HG02759 (cell line): ENCODE data around the gene PTPRN2.
"Not testable (repeated sequence)": the region's sequence is repeated elsewhere in the genome, so short reads cannot be mapped to it uniquely, and the experiment has no call there.

ENCODE experiments used
- ATAC-seq: cut with Tn5 transposase; IDR thresholded peaks from one replicate; pipeline ENCODE4 v1.9.1; 2021; ENCODE audit warnings: mild to moderate bottlenecking, moderate library complexity; ENCODE audit not compliant: unreplicated experiment

Gene PTPRN2

GRCh38 chr7:158165711-158166110, 421.9 kb downstream of the PTPRN2 start:
- no peak for ATAC-seq

DNA sequence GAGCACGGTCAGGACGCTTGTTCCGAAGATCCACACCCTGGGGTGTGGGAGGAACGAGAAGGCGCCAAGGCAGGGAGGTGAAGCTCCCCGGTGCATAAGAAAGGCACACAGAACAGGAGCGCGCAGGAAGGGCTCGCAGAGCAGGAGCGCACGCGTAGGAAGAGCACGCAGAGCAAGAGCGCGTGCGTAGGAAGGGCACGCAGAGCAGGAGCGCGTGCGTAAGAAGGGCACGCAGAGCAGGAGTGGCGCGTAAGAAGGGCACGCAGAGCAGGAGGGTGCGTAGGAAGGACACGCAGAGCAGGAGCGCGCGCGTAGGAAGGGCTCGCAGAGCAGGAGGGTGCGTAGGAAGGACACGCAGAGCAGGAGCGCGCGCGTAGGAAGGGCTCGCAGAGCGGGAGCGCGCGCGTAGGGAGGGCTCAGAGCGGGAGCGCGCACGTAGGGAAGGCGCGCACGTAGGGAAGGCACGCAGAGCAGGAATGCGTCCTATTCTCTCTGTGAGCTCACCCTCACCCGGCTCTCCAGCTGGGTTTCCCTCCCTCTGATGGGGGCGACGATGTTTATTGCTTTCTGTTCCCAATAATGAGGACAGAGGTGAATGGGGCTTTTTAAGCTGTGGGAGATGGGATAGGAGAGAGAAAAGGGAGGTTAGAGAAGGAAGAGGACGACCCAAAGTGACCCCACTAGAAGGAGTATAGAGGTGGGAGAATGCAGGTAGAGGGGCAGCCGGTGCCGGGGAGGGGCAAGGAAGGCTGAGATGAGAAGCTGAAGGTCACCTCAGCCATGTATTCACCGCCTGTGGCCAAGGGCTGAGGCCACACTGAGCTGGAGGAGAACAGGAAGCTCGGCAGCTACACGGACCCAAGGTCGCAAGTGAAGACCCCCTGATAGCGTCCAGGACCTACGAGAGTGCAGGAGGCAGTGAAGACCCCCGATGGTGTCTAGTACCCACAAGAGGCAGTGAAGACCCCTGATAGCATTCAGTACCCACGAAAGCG, 423.2 kb downstream of the PTPRN2 start:
- ATAC-seq, result no peak

DNA sequence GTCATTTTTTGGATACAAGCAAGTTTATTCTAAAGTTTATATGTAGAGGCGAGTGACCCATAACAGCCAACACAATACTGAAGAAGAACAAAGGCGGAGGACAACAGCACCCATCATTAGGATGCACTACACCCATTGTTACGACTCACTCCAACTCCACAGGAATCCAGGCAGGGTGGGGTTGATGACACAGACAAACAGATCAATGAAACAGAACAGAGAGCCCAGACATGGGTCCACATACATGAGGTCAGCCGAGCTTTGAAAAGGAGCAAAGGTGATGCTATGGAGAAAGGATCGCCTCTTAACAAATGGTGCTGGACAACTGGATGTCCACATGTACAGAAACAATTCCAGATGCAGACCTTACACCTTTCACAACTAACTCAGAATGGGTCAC, 426.4 kb downstream of the PTPRN2 start:
- no peak for ATAC-seq

GRCh38 chr7:158160199-158160598, 427.4 kb downstream of the PTPRN2 start:
- ATAC-seq, result no peak

DNA sequence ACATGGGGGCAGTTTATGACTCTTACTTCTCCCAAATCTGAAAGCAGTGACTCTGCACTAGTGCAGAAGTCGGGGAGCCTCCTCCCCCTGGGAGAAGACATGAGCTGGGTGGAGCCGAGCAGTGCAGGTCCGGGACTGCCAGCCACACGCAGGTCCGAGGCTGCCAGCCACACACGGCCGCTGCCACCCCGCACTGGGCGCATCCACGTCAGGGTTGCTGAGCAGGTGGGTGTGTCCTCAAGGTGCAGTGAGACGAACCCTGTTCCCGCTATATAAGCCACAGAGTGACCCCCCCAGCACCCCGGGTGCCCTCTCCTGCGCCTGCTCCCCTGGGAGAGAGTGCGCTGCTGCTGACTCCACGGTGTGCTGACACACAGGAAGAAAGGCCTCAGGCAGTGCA, 430.2 kb downstream of the PTPRN2 start:
- no peak for ATAC-seq

DNA sequence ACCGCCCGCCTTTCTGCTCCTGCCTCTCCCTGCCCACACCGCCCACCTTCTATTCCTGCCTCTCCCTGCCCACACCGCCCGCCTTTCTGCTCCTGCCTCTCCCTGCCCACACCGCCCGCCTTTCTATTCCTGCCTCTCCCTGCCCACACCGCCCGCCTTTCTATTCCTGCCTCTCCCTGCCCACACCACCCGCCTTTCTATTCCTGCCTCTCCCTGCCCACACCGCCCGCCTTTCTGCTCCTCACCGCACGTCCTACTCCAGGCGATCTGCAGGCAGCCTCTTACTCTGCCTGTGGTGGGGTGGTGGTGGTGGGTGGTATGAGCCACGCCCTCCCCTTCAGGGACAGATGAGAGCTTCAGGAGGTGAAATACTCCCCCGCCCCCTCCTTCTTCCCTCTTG, 436.4 kb downstream of the PTPRN2 start:
- ATAC-seq, result not testable (repeated sequence)

DNA sequence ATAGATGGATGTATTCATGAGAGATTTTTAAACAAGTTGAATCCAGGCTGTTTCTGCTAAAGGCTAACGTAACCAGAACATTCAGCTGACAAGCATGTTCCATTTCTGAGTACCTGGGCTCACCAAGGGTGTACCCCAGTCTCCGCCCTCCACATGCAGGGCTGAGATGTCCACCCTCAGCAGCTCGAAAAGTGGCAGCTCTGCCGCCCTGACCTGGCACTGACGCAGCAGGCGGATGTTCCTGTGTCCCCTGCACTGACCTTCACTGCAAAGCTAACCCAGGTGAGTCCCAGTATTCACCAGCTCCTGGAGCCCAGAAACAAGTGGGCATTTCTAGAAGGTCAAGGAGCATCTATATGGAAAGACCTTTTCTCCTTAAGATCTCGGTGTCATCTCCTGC, 437.4 kb downstream of the PTPRN2 start:
- ATAC-seq, result no peak

DNA sequence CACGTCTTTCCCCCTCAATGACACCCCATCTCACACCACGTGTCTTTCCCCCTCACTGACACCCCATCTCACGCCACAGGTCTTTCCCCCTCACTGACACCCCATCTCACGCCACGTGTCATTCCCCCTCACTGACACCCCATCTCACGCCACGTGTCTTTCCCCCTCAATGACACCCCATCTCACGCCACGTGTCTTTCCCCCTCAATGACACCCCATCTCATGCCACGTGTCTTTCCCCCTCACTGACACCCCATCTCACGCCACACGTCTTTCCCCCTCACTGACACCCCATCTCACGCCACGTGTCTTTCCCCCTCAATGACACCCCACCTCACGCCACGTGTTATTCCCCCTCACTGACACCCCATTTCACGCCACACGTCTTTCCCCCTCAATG, 440.2 kb downstream of the PTPRN2 start:
- ATAC-seq, result not testable (repeated sequence)

GRCh38 chr7:158145370-158145769, 442.3 kb downstream of the PTPRN2 start:
- ATAC-seq, result no peak

- ATAC-seq, result no peak
Measured at GRCh38 chr7:158143196-158144120, 444.2 kb downstream of the PTPRN2 start.

DNA sequence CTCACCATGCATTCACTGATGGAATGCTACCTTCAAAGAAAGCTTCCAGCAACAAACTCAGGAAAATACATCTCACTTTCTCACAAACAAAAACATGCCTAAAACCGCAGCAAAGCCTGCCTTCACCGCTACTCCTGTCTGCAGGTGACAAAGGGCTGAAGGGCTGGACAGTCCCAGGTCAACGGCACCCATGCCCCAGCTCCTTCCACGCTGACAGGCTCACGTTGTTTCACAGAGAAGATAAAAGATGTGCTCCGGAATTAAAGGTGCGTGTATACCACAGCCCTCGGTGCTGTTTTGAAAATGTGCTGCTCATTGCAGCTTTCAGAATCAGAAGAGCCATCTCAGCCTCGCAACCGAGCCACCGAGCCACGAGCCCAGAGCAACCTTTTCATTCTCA, 445.0 kb downstream of the PTPRN2 start:
- no peak for ATAC-seq

- ATAC-seq, result no peak
Measured at GRCh38 chr7:158141806-158142518, 445.7 kb downstream of the PTPRN2 start.

- ATAC-seq, result no peak
Measured at GRCh38 chr7:158141221-158141582, 446.4 kb downstream of the PTPRN2 start.

- no peak for ATAC-seq
Measured at GRCh38 chr7:158140538-158141220, 446.9 kb downstream of the PTPRN2 start.

- ATAC-seq, result no peak
Measured at GRCh38 chr7:158139499-158139898, 448.1 kb downstream of the PTPRN2 start.

DNA sequence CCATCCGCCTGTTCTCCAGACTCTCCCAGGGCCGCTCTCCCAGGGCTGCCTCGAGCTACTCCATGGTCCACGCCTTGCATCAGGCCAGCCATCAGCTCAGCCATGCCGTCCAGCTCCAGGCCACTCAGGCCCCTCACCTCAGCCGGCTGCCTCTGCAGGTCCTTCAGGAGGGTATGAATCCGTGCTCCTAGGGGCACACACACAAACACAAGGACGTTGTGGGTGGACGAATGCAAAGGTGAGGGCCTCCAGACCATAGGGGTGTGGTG, 449.4 kb downstream of the PTPRN2 start:
- no peak for ATAC-seq

- ATAC-seq, result no peak
Measured at GRCh38 chr7:158137516-158138328, 449.9 kb downstream of the PTPRN2 start.

GRCh38 chr7:158135931-158136330, 451.7 kb downstream of the PTPRN2 start:
- ATAC-seq, result no peak

DNA sequence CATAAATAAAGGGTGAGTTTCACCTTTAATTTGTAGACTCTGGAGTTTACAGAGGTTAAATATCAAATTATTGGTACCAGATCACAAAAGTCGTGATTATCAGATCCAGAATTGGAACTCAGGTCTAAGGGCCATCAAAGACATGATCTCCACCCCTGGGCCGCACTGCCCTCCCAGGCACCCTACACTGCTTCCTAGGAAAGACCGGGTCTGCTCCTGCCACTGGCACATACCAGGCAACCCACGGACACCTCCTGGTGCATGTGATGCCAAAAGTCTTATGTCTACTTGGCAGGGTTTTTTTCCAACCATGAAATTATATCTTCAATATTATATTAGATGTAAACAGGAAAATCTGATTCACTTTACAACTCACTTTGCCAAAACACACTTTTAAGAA, 452.8 kb downstream of the PTPRN2 start:
- ATAC-seq, result no peak
